Measurements from ENCODE around the gene CCT6B. TPM values are rescaled to one million over a fixed set of nuclear protein-coding genes. Genes with fewer than 3 reads are reported as not detected.

Gene CCT6B
- total and polyA plus RNA-seq, 9 of the 15 experiments (the other 6 are each of a cell fraction or from before 2014, with no cell fraction given), result 0.25 to 0.91 (median 0.58) TPM

DNA sequence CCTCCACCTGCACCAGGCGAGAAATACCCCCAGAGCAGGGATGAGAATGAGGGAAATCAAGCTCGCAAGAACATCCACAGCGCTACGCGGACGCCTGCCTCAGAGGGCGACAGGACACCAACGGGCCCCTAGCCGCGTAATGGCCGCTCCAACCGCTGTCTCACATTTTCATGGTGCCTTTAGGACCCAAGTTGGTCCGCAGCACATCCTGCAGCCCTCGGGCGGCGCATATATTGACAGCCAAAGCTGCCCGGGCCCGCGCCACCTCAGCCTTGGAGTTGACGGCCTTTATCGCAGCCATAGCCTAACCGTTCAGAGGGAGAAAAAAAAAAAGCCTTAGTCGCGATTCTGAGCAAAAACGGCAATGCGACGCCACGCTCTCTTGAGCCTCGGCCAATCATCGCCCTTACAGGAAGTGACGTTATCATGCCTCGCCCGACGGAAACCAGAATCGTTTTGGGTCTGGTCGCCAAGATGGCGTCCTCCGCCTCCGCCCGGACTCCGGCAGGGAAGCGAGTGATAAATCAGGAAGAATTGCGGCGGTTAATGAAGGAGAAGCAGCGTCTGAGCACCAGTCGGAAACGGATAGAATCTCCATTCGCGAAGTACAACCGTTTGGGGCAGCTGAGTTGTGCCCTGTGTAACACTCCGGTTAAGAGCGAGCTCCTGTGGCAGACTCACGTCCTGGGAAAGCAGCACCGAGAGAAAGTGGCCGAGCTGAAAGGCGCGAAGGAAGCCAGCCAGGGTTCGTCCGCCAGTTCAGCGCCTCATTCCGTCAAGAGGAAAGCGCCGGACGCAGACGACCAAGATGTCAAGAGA is at the start of gene CCT6B, which contains the start of gene ZNF830 (continued):
- TF ChIP-seq, protein P1, sequence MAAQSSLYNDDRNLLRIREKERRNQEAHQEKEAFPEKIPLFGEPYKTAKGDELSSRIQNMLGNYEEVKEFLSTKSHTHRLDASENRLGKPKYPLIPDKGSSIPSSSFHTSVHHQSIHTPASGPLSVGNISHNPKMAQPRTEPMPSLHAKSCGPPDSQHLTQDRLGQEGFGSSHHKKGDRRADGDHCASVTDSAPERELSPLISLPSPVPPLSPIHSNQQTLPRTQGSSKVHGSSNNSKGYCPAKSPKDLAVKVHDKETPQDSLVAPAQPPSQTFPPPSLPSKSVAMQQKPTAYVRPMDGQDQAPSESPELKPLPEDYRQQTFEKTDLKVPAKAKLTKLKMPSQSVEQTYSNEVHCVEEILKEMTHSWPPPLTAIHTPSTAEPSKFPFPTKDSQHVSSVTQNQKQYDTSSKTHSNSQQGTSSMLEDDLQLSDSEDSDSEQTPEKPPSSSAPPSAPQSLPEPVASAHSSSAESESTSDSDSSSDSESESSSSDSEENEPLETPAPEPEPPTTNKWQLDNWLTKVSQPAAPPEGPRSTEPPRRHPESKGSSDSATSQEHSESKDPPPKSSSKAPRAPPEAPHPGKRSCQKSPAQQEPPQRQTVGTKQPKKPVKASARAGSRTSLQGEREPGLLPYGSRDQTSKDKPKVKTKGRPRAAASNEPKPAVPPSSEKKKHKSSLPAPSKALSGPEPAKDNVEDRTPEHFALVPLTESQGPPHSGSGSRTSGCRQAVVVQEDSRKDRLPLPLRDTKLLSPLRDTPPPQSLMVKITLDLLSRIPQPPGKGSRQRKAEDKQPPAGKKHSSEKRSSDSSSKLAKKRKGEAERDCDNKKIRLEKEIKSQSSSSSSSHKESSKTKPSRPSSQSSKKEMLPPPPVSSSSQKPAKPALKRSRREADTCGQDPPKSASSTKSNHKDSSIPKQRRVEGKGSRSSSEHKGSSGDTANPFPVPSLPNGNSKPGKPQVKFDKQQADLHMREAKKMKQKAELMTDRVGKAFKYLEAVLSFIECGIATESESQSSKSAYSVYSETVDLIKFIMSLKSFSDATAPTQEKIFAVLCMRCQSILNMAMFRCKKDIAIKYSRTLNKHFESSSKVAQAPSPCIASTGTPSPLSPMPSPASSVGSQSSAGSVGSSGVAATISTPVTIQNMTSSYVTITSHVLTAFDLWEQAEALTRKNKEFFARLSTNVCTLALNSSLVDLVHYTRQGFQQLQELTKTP (IDR thresholded peaks at IDR 0.05; ENCODE audit: low read depth in 1 of 2, partially characterized antibody in 2 of 2), result peak; percentile 47 to 95
- TF ChIP-seq SIN3B (IDR thresholded peaks at IDR 0.05; ENCODE audit: low read depth) (peak; percentile 100), EGR1 (conservative IDR thresholded peaks at IDR 0.05) (peak; percentile 83), BMI1 (IDR thresholded peaks at IDR 0.05; ENCODE audit: low read length) (no peak), E2F3 (CRISPR knock-in tag; IDR thresholded peaks at IDR 0.05) (0 out of 2 replicates have a peak, but pooled peaks have one; percentile 39), GTF2E2 (tag; IDR thresholded peaks at IDR 0.05) (peak; percentile 82), TBP (optimal IDR thresholded peaks at IDR 0.05; ENCODE audit: low read depth, low read length) (peak; percentile 93), BRCA1 (IDR thresholded peaks at IDR 0.05) (no peak), BRCA1 (CRISPR knock-in tag; IDR thresholded peaks at IDR 0.05) (no peak), POLR2AphosphoS5 (IDR thresholded peaks at IDR 0.05; ENCODE audit: control insufficient read depth, insufficient read depth, low read depth, low read length) (peak; percentile 86), SUPT5H (IDR thresholded peaks at IDR 0.05) (peak; percentile 95), MAFK (IDR thresholded peaks at IDR 0.05; ENCODE audit: low read length) (peak; percentile 5; the same call in 1 of the 2 replicates)
- TF ChIP-seq, protein P2, sequence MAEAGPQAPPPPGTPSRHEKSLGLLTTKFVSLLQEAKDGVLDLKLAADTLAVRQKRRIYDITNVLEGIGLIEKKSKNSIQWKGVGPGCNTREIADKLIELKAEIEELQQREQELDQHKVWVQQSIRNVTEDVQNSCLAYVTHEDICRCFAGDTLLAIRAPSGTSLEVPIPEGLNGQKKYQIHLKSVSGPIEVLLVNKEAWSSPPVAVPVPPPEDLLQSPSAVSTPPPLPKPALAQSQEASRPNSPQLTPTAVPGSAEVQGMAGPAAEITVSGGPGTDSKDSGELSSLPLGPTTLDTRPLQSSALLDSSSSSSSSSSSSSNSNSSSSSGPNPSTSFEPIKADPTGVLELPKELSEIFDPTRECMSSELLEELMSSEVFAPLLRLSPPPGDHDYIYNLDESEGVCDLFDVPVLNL (CRISPR knock-in tag; IDR thresholded peaks at IDR 0.05; ENCODE audit: low read depth), result no peak
- TF ChIP-seq, protein P3, sequence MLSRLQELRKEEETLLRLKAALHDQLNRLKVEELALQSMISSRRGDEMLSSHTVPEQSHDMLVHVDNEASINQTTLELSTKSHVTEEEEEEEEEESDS (CRISPR knock-in tag; IDR thresholded peaks at IDR 0.05), result no peak
- TF ChIP-seq, protein P4, sequence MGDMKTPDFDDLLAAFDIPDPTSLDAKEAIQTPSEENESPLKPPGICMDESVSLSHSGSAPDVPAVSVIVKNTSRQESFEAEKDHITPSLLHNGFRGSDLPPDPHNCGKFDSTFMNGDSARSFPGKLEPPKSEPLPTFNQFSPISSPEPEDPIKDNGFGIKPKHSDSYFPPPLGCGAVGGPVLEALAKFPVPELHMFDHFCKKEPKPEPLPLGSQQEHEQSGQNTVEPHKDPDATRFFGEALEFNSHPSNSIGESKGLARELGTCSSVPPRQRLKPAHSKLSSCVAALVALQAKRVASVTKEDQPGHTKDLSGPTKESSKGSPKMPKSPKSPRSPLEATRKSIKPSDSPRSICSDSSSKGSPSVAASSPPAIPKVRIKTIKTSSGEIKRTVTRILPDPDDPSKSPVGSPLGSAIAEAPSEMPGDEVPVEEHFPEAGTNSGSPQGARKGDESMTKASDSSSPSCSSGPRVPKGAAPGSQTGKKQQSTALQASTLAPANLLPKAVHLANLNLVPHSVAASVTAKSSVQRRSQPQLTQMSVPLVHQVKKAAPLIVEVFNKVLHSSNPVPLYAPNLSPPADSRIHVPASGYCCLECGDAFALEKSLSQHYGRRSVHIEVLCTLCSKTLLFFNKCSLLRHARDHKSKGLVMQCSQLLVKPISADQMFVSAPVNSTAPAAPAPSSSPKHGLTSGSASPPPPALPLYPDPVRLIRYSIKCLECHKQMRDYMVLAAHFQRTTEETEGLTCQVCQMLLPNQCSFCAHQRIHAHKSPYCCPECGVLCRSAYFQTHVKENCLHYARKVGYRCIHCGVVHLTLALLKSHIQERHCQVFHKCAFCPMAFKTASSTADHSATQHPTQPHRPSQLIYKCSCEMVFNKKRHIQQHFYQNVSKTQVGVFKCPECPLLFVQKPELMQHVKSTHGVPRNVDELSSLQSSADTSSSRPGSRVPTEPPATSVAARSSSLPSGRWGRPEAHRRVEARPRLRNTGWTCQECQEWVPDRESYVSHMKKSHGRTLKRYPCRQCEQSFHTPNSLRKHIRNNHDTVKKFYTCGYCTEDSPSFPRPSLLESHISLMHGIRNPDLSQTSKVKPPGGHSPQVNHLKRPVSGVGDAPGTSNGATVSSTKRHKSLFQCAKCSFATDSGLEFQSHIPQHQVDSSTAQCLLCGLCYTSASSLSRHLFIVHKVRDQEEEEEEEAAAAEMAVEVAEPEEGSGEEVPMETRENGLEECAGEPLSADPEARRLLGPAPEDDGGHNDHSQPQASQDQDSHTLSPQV (IDR thresholded peaks at IDR 0.05), result peak; percentile 53
- TF ChIP-seq, protein P5, sequence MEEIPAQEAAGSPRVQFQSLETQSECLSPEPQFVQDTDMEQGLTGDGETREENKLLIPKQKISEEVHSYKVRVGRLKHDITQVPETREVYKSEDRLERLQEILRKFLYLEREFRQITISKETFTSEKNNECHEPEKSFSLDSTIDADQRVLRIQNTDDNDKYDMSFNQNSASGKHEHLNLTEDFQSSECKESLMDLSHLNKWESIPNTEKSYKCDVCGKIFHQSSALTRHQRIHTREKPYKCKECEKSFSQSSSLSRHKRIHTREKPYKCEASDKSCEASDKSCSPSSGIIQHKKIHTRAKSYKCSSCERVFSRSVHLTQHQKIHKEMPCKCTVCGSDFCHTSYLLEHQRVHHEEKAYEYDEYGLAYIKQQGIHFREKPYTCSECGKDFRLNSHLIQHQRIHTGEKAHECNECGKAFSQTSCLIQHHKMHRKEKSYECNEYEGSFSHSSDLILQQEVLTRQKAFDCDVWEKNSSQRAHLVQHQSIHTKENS (CRISPR knock-in tag; IDR thresholded peaks at IDR 0.05), result no peak
